Panc1 (cell line): ENCODE results near the gene NEK8.

Experiments
- CTCF ChIP-seq: fragments of 450-650 bp; IDR thresholded peaks from 2 replicates; pipeline ENCODE4 v1.5.1; 2017; ENCODE audit warnings: mild to moderate bottlenecking
- REST ChIP-seq, 2 experiments: IDR thresholded peaks; 2 replicates each; pipeline ENCODE4 v1.6.1; 2011 to 2012; ENCODE audit warnings: low read depth in 2 of 2, control low read depth in 1 of 2, low read length in 1 of 2, mild to moderate bottlenecking in 1 of 2, moderate library complexity in 1 of 2; ENCODE audit not compliant: insufficient read depth in 1 of 2
- SIN3A ChIP-seq: IDR thresholded peaks from 2 replicates; pipeline ENCODE4 v1.6.1; 2012; ENCODE audit warnings: low read depth, mild to moderate bottlenecking, low read length, moderate library complexity, borderline replicate concordance; ENCODE audit not compliant: insufficient read depth

GRCh38 chr17:28744104-28744971, 15.8 kb downstream of the NEK8 start:
- no peak for TF ChIP-seq REST (IDR thresholded peaks at IDR 0.05; ENCODE audit: insufficient read depth in 1 of 2, low read depth in 2 of 2, low read length in 1 of 2)
- TF ChIP-seq CTCF = no peak
- TF ChIP-seq SIN3A = no peak
